ENCODE data around the gene ZC2HC1B. TPM values are rescaled to one million over a fixed set of nuclear protein-coding genes. Genes with fewer than 3 reads are reported as not detected.
A peak's percentile ranks its signal among the peaks of the same experiment; 100 is the strongest.

ZC2HC1B gene
- total RNA-seq, 1 donor from 2014 or later: not detected

- H3K4me1 Mint-ChIP-seq (ENCODE audit: low read depth): peaks cover 3% of the 10 kb centered on the region
- H3K4me3 Mint-ChIP-seq (ENCODE audit: low read depth): no peak overlapping the region
- DNase-seq (ENCODE audit: low spot score, unreplicated experiment): no peak
- TF ChIP-seq CTCF (IDR thresholded peaks at IDR 0.05; ENCODE audit: unreplicated experiment): no peak
- H3K27me3 Mint-ChIP-seq: peaks cover 10% of the 10 kb centered on the region
- H3K9me3 Mint-ChIP-seq (ENCODE audit: low read depth): no peaks in the 10 kb centered on the region
- H3K27ac Mint-ChIP-seq: no peak overlapping the region
- H3K36me3 Mint-ChIP-seq (ENCODE audit: insufficient read depth): no peaks in the 10 kb centered on the region
Measured at GRCh38 chr6:143936778-143937667, 72.7 kb downstream of the ZC2HC1B start.

GRCh38 chr6:143937668-143937970 is 73.3 kb downstream of the ZC2HC1B start:
- no peaks in the 10 kb centered on the region for H3K36me3 Mint-ChIP-seq (ENCODE audit: insufficient read depth)
- peaks cover 15% of the 10 kb centered on the region for H3K27me3 Mint-ChIP-seq
- no peak for DNase-seq (ENCODE audit: low spot score, unreplicated experiment)
- H3K9me3 Mint-ChIP-seq (ENCODE audit: low read depth): peaks cover 3% of the 10 kb centered on the region
- no peak overlapping the region for H3K27ac Mint-ChIP-seq
- no peak for TF ChIP-seq CTCF (IDR thresholded peaks at IDR 0.05; ENCODE audit: unreplicated experiment)
- H3K4me1 Mint-ChIP-seq (ENCODE audit: low read depth): peaks cover 3% of the 10 kb centered on the region
- H3K4me3 Mint-ChIP-seq (ENCODE audit: low read depth): no peak overlapping the region

- Mint-ChIP-seq H3K27me3 (peaks cover 17% of the 10 kb centered on the region), H3K36me3 (ENCODE audit: insufficient read depth) (no peaks in the 10 kb centered on the region), H3K4me3 (ENCODE audit: low read depth) (no peak overlapping the region), H3K27ac (peak overlapping the region; percentile 37), H3K4me1 (ENCODE audit: low read depth) (peaks cover 3% of the 10 kb centered on the region), H3K9me3 (ENCODE audit: low read depth) (peaks cover 3% of the 10 kb centered on the region)
- no peak for DNase-seq (ENCODE audit: low spot score, unreplicated experiment)
- TF ChIP-seq CTCF (IDR thresholded peaks at IDR 0.05; ENCODE audit: unreplicated experiment): no peak
Measured at GRCh38 chr6:143939364-143939763, 75.1 kb downstream of the ZC2HC1B start.

- H3K4me1 Mint-ChIP-seq (ENCODE audit: low read depth): peaks cover 3% of the 10 kb centered on the region
Measured at GRCh38 chr6:143940011-143940597, 75.8 kb downstream of the ZC2HC1B start.

More at GRCh38 chr6:143940011-143940597, 75.8 kb downstream of the ZC2HC1B start:
- Mint-ChIP-seq H3K9me3 (ENCODE audit: low read depth) (peaks cover 3% of the 10 kb centered on the region), H3K27ac (no peak overlapping the region), H3K4me3 (ENCODE audit: low read depth) (no peak overlapping the region), H3K27me3 (peaks cover 21% of the 10 kb centered on the region), H3K36me3 (ENCODE audit: insufficient read depth) (no peaks in the 10 kb centered on the region)
- DNase-seq (ENCODE audit: low spot score, unreplicated experiment): no peak
- TF ChIP-seq CTCF (IDR thresholded peaks at IDR 0.05; ENCODE audit: unreplicated experiment): peak; percentile 79
